GM21423 (cell line): Measurements from ENCODE around the gene TTC9C.
"Not testable (repeated sequence)": the region's sequence is repeated elsewhere in the genome, so short reads cannot be mapped to it uniquely, and the experiment has no call there.

Source experiments
- ATAC-seq: cut with Tn5 transposase; IDR thresholded peaks from one replicate; pipeline ENCODE4 v1.9.1; 2021; ENCODE audit warnings: mild to moderate bottlenecking, moderate library complexity; ENCODE audit not compliant: unreplicated experiment

Gene TTC9C, protein sequence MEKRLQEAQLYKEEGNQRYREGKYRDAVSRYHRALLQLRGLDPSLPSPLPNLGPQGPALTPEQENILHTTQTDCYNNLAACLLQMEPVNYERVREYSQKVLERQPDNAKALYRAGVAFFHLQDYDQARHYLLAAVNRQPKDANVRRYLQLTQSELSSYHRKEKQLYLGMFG

GRCh38 chr11:62728171-62728988 lies at the start of gene TTC9C:
Gene TTC9C (plus strand): TSS chr11:62728486. CDS start chr11:62728849, 363 bp downstream.
- peak; percentile 11 for ATAC-seq

GRCh38 chr11:62678770-62679696 lies 49.3 kb upstream of the TTC9C start, which contains the start of gene UBXN1:
Gene UBXN1 (minus strand): TSS chr11:62679073. CDS start chr11:62678923, 150 bp downstream.
- peak; percentile 76 for ATAC-seq

- no peak for ATAC-seq
These were observed 47.5 kb upstream of the TTC9C start for GRCh38 chr11:62680825-62681240.

- ATAC-seq, result no peak
These were observed 45.8 kb upstream of the TTC9C start for GRCh38 chr11:62682518-62682917.

- ATAC-seq, result no peak
These were observed 40.5 kb upstream of the TTC9C start for GRCh38 chr11:62687508-62688396.

GRCh38 chr11:62688491-62688890 lies 39.8 kb upstream of the TTC9C start:
- ATAC-seq, result no peak

DNA sequence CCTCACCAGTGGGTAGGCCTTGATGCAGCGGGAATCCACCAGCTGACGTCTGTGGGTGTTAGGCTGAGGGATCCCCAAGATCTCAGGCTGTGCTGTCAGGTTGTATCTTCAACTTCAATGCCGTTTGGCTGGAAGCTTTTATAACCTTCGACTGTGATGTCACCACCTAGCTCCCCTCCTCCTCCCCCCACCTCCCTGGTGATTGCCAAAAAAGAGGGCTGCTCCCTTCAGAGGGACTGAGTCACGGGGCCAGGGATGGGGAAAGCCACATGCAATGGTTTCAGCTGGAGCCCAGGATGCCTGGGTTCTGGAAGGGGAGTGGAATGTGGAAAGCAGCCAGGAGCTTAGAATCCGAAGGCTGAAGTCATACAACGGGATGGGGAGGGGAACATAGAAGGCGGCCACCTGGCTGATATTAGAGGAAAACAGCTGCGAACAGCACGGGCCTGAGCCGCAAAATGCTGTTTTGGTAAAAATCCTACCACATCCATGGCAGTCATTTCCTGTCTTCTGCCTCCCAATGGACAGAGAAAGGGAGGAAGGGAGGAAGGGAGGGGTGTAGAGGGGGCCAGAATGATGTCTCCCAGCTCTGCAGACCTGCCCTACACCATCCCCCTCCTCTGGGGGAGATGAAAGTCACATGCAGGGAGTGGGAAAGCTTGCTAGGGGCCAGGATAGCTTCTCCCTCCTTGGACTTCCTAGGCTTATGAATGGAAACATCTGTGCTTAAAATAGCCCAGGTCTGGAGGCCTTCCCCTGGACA lies 38.7 kb upstream of the TTC9C start, which contains the start of gene LRRN4CL:
LRRN4CL (minus strand) TSS at position 110 of the 763 bp plus-strand sequence. CDS start 1,022 bp downstream, outside the sequence.
- no peak for ATAC-seq

- ATAC-seq, result not testable (repeated sequence)
These were observed 34.7 kb upstream of the TTC9C start for GRCh38 chr11:62693624-62694023.

GRCh38 chr11:62694455-62695167 lies 33.7 kb upstream of the TTC9C start:
- ATAC-seq, result no peak

GRCh38 chr11:62702246-62702645 lies 26.0 kb upstream of the TTC9C start:
- ATAC-seq, result no peak

DNA sequence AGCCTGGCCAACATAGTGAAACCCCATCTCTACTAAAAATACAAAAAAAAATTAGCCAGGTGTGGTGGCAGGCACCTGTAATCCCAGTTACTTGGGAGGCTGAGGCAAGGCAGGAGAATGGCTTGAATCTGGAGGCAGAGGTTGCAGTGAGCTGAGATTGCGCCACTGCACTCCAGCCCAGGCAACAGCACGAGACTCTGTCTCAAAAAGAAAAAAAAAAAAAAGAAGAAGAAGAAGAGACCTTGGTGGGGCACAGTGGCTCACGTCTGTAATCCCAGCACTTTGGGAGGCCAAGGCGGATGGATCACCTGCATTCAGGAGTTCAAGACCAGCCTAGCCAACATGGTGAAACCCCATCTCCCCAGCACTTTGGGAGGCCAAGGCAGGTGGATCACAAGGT lies 24.4 kb upstream of the TTC9C start:
- ATAC-seq, result not testable (repeated sequence)

- ATAC-seq, result no peak
These were observed 22.9 kb upstream of the TTC9C start for GRCh38 chr11:62705413-62705812.

DNA sequence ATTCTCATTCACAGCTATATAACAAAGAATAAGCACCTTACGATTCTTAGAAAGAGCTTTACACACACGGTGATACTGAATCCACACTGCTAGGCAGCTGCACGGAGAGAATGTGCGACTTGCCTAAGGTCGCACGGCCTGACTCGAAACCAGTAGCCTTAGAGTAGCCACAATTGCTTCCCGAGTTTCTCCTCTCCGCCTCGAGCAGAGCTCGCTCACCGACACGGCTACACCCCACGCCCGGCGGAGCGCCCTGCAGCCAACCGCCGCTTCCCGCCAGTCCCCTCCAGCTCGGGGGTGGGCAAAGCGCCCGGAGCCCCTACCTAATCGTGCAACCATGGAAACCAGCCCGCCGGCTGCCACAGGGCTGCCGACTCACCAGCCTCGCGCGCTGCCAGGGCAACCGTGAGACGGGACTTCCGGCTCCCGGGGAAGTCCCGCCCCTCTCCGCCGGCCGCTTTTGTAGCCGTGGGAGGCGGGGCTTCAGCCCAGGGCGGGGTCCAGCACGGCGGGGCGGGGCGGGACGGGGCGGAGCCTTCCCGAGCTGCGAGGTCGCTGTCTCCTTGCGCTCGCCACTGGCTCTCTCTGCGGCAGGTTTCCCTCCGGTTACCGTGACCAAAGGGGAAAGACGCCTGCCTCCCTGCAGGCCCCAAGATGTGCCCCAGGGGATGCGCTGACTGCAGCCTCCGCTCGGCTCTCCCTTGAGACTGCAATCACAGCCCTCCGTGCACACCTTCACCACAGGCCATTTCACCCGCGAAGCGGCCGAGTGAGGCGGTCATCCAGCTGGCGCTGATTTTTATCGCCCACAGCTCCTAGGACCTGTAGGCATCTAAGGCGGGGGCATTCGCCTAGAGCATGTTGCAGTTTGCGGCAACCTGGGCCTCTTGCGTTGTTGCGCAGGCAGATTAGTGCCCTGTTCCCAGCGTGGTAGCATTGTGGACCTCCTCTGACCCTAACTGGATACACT lies 22.1 kb upstream of the TTC9C start:
- peak; percentile 51 for ATAC-seq

- ATAC-seq, result no peak
These were observed 21.4 kb upstream of the TTC9C start for GRCh38 chr11:62706850-62707247.

GRCh38 chr11:62707277-62707861 lies 20.9 kb upstream of the TTC9C start, which contains the start of the genes BSCL2 and GNG3:
Gene BSCL2 (minus strand): TSS chr11:62707424. CDS start chr11:62707195, 229 bp downstream.
Gene GNG3 (plus strand): TSS chr11:62707676. CDS start chr11:62708296, 620 bp downstream.
- ATAC-seq, result no peak

DNA sequence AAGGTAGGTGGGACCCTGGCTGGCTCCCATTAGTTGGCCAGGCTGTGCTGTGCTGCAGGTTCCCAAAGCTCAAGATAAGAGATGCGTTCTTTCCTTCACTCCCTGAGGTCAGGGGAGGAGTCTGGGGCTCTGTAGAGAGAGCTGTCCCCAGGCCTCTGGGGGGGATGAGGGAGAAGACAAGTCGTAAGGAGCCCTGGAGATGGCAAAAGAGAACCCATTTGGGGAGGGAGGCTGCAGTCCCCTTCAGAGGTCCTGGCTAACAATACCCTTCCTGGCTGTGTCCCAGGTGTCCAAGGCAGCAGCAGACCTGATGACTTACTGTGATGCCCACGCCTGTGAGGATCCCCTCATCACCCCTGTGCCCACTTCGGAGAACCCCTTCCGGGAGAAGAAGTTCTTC lies 19.9 kb upstream of the TTC9C start:
- no peak for ATAC-seq

- ATAC-seq, result no peak
These were observed 19.5 kb upstream of the TTC9C start for GRCh38 chr11:62708793-62709192.
